ENCODE results near the gene SCAF1.

The SCAF1 gene

GRCh38 chr19:49635530-49636232 is 6.3 kb upstream of the SCAF1 start:
- peaks cover 10 to 21% of the 10 kb centered on the region in 2 donors for H3K4me1 ChIP-seq (ENCODE audit: control insufficient read depth in 2 of 2, insufficient read depth in 2 of 2, low read length in 2 of 2)
- H3K36me3 ChIP-seq (ENCODE audit: control insufficient read depth in 2 of 2, insufficient read depth in 2 of 2, low read length in 2 of 2): peaks cover 0 to 6% of the 10 kb centered on the region in 2 donors
- no peak overlapping the region for H3K27ac ChIP-seq (ENCODE audit: low read depth in 2 of 2, low read length in 2 of 2)
- H3K9ac ChIP-seq (ENCODE audit: low read depth in 1 of 2, low read length in 2 of 2): no peak overlapping the region
- no peak overlapping the region for H3K4me3 ChIP-seq (ENCODE audit: low read length in 2 of 2)
- no peaks in the 10 kb centered on the region for H3K27me3 ChIP-seq (ENCODE audit: control insufficient read depth in 2 of 2, insufficient read depth in 2 of 2, low read length in 2 of 2)
- H3K9me3 ChIP-seq (ENCODE audit: control insufficient read depth in 2 of 2, low read length in 2 of 2): no peaks in the 10 kb centered on the region

GRCh38 chr19:49636233-49636932 is 5.6 kb upstream of the SCAF1 start:
- no peak overlapping the region for H3K27ac ChIP-seq (ENCODE audit: low read depth in 2 of 2, low read length in 2 of 2)
- no peak overlapping the region for H3K9ac ChIP-seq (ENCODE audit: low read depth in 1 of 2, low read length in 2 of 2)
- H3K36me3 ChIP-seq (ENCODE audit: control insufficient read depth in 2 of 2, insufficient read depth in 2 of 2, low read length in 2 of 2): peaks cover 0 to 6% of the 10 kb centered on the region in 2 donors
- no peak overlapping the region for H3K4me3 ChIP-seq (ENCODE audit: low read length in 2 of 2)
- no peaks in the 10 kb centered on the region for H3K27me3 ChIP-seq (ENCODE audit: control insufficient read depth in 2 of 2, insufficient read depth in 2 of 2, low read length in 2 of 2)
- H3K4me1 ChIP-seq (ENCODE audit: control insufficient read depth in 2 of 2, insufficient read depth in 2 of 2, low read length in 2 of 2): peaks cover 17 to 26% of the 10 kb centered on the region in 2 donors
- H3K9me3 ChIP-seq (ENCODE audit: control insufficient read depth in 2 of 2, low read length in 2 of 2): no peaks in the 10 kb centered on the region

GRCh38 chr19:49637821-49638738 is 3.9 kb upstream of the SCAF1 start:
- H3K9ac ChIP-seq (ENCODE audit: low read depth in 1 of 2, low read length in 2 of 2): peak overlapping the region; percentile 75 to 94
- H3K4me3 ChIP-seq (ENCODE audit: low read length in 2 of 2): peak overlapping the region; percentile 51 to 84
- peaks cover 0 to 6% of the 10 kb centered on the region in 2 donors for H3K36me3 ChIP-seq (ENCODE audit: control insufficient read depth in 2 of 2, insufficient read depth in 2 of 2, low read length in 2 of 2)
- peak overlapping the region; percentile 81 to 86 for H3K27ac ChIP-seq (ENCODE audit: low read depth in 2 of 2, low read length in 2 of 2)
- H3K9me3 ChIP-seq (ENCODE audit: control insufficient read depth in 2 of 2, low read length in 2 of 2): no peaks in the 10 kb centered on the region
- H3K27me3 ChIP-seq (ENCODE audit: control insufficient read depth in 2 of 2, insufficient read depth in 2 of 2, low read length in 2 of 2): no peaks in the 10 kb centered on the region
- peaks cover 26 to 33% of the 10 kb centered on the region in 2 donors for H3K4me1 ChIP-seq (ENCODE audit: control insufficient read depth in 2 of 2, insufficient read depth in 2 of 2, low read length in 2 of 2)

GRCh38 chr19:49639401-49640112 is 2.5 kb upstream of the SCAF1 start:
- peak overlapping the region; percentile 57 to 84 for H3K4me3 ChIP-seq (ENCODE audit: low read length in 2 of 2)
- peak overlapping the region; percentile 88 to 100 for H3K27ac ChIP-seq (ENCODE audit: low read depth in 2 of 2, low read length in 2 of 2)
- peaks cover 33 to 39% of the 10 kb centered on the region in 2 donors for H3K4me1 ChIP-seq (ENCODE audit: control insufficient read depth in 2 of 2, insufficient read depth in 2 of 2, low read length in 2 of 2)
- H3K27me3 ChIP-seq (ENCODE audit: control insufficient read depth in 2 of 2, insufficient read depth in 2 of 2, low read length in 2 of 2): no peaks in the 10 kb centered on the region
- no peaks in the 10 kb centered on the region for H3K9me3 ChIP-seq (ENCODE audit: control insufficient read depth in 2 of 2, low read length in 2 of 2)
- peaks cover 0 to 6% of the 10 kb centered on the region in 2 donors for H3K36me3 ChIP-seq (ENCODE audit: control insufficient read depth in 2 of 2, insufficient read depth in 2 of 2, low read length in 2 of 2)
- peak overlapping the region; percentile 84 to 94 for H3K9ac ChIP-seq (ENCODE audit: low read depth in 1 of 2, low read length in 2 of 2)

- Histone ChIP-seq H3K4me1 (ENCODE audit: control insufficient read depth in 2 of 2, insufficient read depth in 2 of 2, low read length in 2 of 2) (peaks cover 33 to 41% of the 10 kb centered on the region in 2 donors), H3K27ac (ENCODE audit: low read depth in 2 of 2, low read length in 2 of 2) (peak within 1 kb of the TSS; percentile 99 to 100), H3K9me3 (ENCODE audit: control insufficient read depth in 2 of 2, low read length in 2 of 2) (no peaks in the 10 kb centered on the region), H3K9ac (ENCODE audit: low read depth in 1 of 2, low read length in 2 of 2) (peak within 1 kb of the TSS; percentile 94 to 99), H3K4me3 (ENCODE audit: low read length in 2 of 2) (peak within 1 kb of the TSS; percentile 74 to 85), H3K36me3 (ENCODE audit: control insufficient read depth in 2 of 2, insufficient read depth in 2 of 2, low read length in 2 of 2) (peaks cover under 1 to 13% of the 10 kb centered on the region in 2 donors), H3K27me3 (ENCODE audit: control insufficient read depth in 2 of 2, insufficient read depth in 2 of 2, low read length in 2 of 2) (no peaks in the 10 kb centered on the region)
Measured at GRCh38 chr19:49640113-49640898, 1.7 kb upstream of the SCAF1 start, which contains the start of gene RRAS. TSS of gene RRAS (minus strand) at chr19:49640143. CDS start at chr19:49640098, 45 bp downstream.

- Histone ChIP-seq H3K27me3 (ENCODE audit: control insufficient read depth in 2 of 2, insufficient read depth in 2 of 2, low read length in 2 of 2) (no peaks in the 10 kb centered on the region), H3K4me3 (ENCODE audit: low read length in 2 of 2) (peak overlapping the region; percentile 73 to 98), H3K36me3 (ENCODE audit: control insufficient read depth in 2 of 2, insufficient read depth in 2 of 2, low read length in 2 of 2) (peaks cover 21 to 28% of the 10 kb centered on the region in 2 donors), H3K4me1 (ENCODE audit: control insufficient read depth in 2 of 2, insufficient read depth in 2 of 2, low read length in 2 of 2) (peaks cover 33 to 38% of the 10 kb centered on the region in 2 donors), H3K9me3 (ENCODE audit: control insufficient read depth in 2 of 2, low read length in 2 of 2) (no peaks in the 10 kb centered on the region), H3K9ac (ENCODE audit: low read depth in 1 of 2, low read length in 2 of 2) (peak overlapping the region; percentile 87 to 98), H3K27ac (ENCODE audit: low read depth in 2 of 2, low read length in 2 of 2) (peak overlapping the region; percentile 90 to 99)
Measured at GRCh38 chr19:49642492-49643035, 555 bp downstream of the SCAF1 start.

- Histone ChIP-seq H3K9me3 (ENCODE audit: control insufficient read depth in 2 of 2, low read length in 2 of 2) (no peaks in the 10 kb centered on the region), H3K4me3 (ENCODE audit: low read length in 2 of 2) (no peak overlapping the region), H3K9ac (ENCODE audit: low read depth in 1 of 2, low read length in 2 of 2) (peak overlapping the region in 1 of 2 donors; percentile 2), H3K27me3 (ENCODE audit: control insufficient read depth in 2 of 2, insufficient read depth in 2 of 2, low read length in 2 of 2) (no peaks in the 10 kb centered on the region), H3K36me3 (ENCODE audit: control insufficient read depth in 2 of 2, insufficient read depth in 2 of 2, low read length in 2 of 2) (peaks cover 22 to 28% of the 10 kb centered on the region in 2 donors), H3K27ac (ENCODE audit: low read depth in 2 of 2, low read length in 2 of 2) (no peak overlapping the region), H3K4me1 (ENCODE audit: control insufficient read depth in 2 of 2, insufficient read depth in 2 of 2, low read length in 2 of 2) (peaks cover 30 to 31% of the 10 kb centered on the region in 2 donors)
Measured at GRCh38 chr19:49643466-49643865, 1.5 kb downstream of the SCAF1 start.

- H3K9me3 ChIP-seq (ENCODE audit: control insufficient read depth in 2 of 2, low read length in 2 of 2): no peaks in the 10 kb centered on the region
- H3K4me1 ChIP-seq (ENCODE audit: control insufficient read depth in 2 of 2, insufficient read depth in 2 of 2, low read length in 2 of 2): peaks cover 19 to 24% of the 10 kb centered on the region in 2 donors
- no peak overlapping the region for H3K4me3 ChIP-seq (ENCODE audit: low read length in 2 of 2)
- no peak overlapping the region for H3K27ac ChIP-seq (ENCODE audit: low read depth in 2 of 2, low read length in 2 of 2)
- H3K9ac ChIP-seq (ENCODE audit: low read depth in 1 of 2, low read length in 2 of 2): no peak overlapping the region
- H3K36me3 ChIP-seq (ENCODE audit: control insufficient read depth in 2 of 2, insufficient read depth in 2 of 2, low read length in 2 of 2): peaks cover 36 to 42% of the 10 kb centered on the region in 2 donors
- H3K27me3 ChIP-seq (ENCODE audit: control insufficient read depth in 2 of 2, insufficient read depth in 2 of 2, low read length in 2 of 2): no peaks in the 10 kb centered on the region
Measured at GRCh38 chr19:49645592-49645991, 3.6 kb downstream of the SCAF1 start.

Data from mucosa of rectum (tissue), 2 donors.